RPMI7951 (cell line): ENCODE data around the gene MGME1. TPM values are rescaled to one million over a fixed set of nuclear protein-coding genes. Genes with fewer than 3 reads are reported as not detected.

ENCODE experiments used
- DNase-seq: peaks from one replicate; pipeline ENCODE4 v3.0.0-alpha.2; 2012; ENCODE audit warnings: low read depth
- total RNA-seq: library from RNA; depleted of rRNA; stranded (reverse); fragments of >200 nt; shearing (Covaris generic); gene quantifications from 2 replicates; pipeline ENCODE4 v1.2.3, GENCODE V29; 2014

The MGME1 gene
- total RNA-seq, 1 experiment from 2014 or later, result 26.0 TPM

DNA sequence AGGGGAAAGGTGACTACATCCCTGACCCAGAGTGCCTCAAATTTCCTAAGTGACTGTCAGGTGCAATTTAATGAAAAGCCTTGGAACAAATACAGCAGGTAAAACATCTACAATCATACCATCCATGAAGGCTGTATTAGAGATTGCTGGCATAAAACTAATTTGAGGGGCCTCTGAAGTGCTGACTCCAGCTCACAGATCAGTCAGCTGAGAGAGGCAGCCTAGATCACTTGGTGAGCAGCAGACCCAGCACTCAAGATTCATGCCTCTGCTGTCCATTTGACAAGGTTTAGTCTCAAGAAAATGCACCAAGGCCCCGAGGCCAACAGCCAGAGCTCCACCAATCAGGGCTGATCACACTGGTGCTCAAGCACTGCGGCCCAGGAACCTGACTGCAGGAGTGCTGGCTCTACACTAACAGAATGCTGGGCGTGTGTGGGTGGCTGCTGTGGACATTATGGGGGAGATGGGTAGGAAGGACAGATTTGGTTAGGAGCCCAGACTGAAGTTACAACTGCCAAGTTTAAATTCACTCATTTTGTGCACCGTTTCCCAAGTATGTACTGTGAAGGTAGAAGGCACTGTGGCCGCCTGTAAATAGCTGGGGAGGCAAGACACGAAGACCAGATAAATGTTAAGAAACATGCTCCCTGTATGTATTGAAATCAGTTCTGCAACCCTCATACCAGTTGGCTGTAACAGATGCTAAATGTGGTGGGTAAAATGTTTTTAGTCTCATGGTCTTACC lies 28.4 kb upstream of the MGME1 start:
- no peak for DNase-seq

DNA sequence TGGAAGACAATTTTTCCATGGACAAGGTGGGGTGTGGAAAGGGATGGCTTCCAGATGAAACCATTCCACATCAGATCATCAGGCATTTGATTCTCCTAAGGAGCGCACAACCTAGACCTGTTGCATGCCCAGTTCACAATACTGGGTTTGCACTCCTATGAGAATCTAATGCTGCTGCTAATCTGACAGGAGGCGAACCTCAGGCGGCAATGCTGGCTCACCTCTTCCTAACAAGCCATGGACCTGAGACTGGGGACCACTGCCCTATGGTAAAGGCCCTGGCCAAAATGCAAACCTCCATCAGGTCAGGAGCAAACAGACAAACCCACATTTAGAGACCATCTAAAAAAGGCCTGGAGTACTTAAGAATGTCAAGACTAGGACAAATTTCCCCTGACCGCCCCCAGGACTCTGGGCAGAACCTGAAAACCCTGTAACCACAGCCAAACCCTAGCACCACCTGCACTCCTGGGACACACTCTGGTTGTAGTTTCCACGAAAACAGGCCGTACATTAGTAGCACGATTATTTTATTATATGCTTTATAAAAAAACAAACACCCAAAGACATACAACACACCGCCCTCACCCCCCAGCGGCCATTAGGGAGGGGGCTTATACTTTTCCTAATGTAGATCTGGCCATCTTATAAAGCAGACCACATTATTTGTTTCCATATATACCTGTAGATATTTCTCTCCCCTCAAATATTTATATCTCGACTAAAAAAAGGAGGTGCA lies 27.6 kb upstream of the MGME1 start:
- no peak for DNase-seq

DNA sequence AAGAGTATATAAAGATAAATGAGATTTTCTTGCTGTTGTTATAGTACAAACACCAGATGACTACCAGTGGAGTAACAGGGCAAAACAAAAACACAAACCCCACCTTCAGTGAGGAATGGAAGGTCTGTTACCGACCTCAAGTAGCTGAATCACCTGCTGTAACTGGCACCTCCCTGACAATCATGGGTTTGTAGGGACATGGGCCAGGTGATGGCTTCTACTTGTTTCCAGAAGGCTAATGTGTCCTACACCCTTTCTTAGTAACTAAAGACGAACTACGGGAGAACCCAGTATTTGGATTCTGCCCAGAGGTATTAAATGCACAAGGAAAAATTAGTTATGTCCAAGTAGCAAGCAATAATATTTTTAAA lies 27.0 kb upstream of the MGME1 start:
- no peak for DNase-seq

- no peak for DNase-seq
Measured at GRCh38 chr20:17943343-17943742, 25.5 kb upstream of the MGME1 start.

DNA sequence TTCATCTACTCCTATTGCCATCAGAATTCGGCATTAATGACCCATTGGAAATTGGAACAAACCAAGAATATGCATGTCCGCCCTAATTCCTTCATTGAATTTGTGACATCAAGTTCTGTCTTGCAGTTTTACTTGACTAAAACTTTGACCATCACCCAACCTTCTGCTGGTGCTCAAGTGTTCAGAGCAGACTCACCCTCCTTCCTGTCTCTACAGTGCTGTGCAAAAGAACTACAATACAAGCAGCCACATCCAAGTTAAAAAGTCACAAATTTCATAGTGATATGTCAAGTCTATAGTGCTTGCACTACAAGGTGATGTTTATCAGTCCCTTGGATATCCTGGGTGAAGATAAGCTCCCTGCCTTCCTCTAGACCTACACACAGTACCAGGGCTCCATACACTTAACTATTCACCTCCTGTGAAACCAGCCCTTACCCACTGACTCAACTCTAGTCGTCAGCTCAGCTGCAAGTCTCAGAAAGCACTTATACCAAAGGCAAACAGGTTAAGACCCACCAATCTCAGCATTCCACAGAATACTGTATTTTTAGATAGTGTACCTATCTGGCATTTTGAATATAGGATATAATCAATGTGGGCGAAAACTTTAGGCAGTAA lies 23.9 kb upstream of the MGME1 start:
- DNase-seq, result no peak

GRCh38 chr20:17946040-17946439 lies 22.8 kb upstream of the MGME1 start:
- no peak for DNase-seq

GRCh38 chr20:17946572-17947473 lies 22.0 kb upstream of the MGME1 start:
- DNase-seq, result no peak

GRCh38 chr20:17947474-17947815 lies 21.4 kb upstream of the MGME1 start:
- DNase-seq, result no peak

DNA sequence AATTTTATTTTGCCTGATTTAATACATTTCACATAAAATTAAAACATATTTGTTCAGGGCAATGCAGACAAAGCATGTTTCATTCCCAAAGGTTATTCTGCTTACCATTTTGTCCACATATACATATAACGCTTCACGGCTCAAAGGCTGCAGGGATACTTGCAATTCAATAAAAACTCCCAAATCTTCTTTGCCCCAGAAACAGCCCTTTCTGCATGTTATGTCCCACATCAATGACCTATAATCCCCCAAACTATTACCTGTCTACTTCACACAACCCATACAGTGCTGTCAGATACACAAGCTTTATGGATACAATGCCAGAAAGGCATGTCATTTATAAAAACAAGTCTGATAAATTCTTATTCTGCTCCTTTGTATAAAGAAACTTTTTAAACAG lies 20.4 kb upstream of the MGME1 start:
- no peak for DNase-seq

- no peak for DNase-seq
Measured at GRCh38 chr20:17949899-17950298, 18.9 kb upstream of the MGME1 start.

DNA sequence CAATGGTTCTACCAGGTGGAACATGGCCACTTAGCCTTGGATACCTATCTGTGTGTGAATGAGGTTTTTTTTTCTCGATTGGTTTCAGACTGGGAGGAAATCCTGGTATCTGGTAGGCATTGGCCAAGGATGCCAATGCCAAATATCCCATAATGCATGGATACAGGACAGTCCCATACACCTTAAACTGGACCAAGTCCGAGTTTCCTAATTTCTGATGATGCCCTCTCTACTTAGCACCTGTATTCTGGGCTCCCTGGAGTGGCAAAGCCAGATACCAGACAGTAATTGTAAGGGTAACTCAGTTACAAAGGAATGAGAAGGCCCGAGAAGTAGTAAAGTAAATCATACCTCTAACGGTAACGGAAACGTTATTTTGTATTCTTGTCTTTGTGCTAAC lies 18.1 kb upstream of the MGME1 start:
- no peak for DNase-seq

DNA sequence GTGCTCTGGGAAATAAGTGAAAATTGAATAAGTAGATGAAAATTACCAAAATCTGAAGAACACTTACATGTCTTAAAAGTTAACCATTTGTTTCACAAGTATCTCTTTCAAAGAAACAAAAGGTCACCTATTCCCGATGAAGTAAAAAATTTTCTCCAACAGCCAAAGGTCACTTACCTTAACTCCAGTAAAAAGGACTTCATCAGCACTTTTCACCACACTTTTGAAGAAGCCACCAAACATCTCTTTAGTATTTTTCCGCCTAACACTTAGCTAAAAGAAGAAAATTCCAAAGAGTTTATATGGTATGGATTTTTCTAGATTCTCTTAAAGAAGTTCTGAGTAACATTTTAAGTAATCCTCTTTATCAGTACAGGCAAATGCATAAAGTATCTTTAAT lies 17.5 kb upstream of the MGME1 start:
- DNase-seq, result no peak

- no peak for DNase-seq
Measured at GRCh38 chr20:17952692-17953684, 15.8 kb upstream of the MGME1 start.

DNA sequence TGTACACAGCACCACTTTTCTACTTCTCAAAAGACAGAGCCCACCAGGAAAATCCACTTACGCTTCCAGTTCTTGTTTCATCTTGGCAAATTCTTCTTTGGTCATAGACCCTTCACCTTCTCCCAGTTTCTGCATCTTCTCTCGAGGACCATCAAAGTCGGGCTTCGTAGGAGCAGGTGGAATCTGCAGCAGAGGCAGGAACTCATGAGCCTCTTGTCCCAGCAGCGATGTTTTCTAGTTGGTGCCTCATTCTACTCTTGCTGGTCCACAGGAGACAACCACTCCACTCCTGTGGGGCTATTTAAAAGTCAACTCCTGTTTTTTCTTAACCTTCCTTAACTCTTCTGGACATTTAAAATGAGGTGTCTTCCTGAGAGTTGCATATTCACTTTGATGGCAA lies 14.9 kb upstream of the MGME1 start:
- no peak for DNase-seq

GRCh38 chr20:17955302-17955701 lies 13.5 kb upstream of the MGME1 start:
- no peak for DNase-seq

GRCh38 chr20:17956099-17956685 lies 12.6 kb upstream of the MGME1 start:
- no peak for DNase-seq

GRCh38 chr20:17957505-17958363 lies 11.1 kb upstream of the MGME1 start:
- DNase-seq, result no peak

GRCh38 chr20:17958373-17959256 lies 10.2 kb upstream of the MGME1 start:
- DNase-seq, result no peak

- DNase-seq, result no peak
Measured at GRCh38 chr20:17959257-17959627, 9.6 kb upstream of the MGME1 start.
